Sigmoid colon (tissue), 4 donors: ENCODE results near the gene EFCAB8.

Experiments used
- EP300 ChIP-seq, 4 donors: sonication (generic); formaldehyde crosslinking; IDR thresholded peaks; one replicate each; pipeline ENCODE4 v1.6.1; 2017; ENCODE audit warnings: antibody characterized with exemption in 4 of 4
- POLR2A ChIP-seq, 2 donors: fragments of 450-650 bp; IDR thresholded peaks; one replicate each; pipeline ENCODE4 v1.6.1; 2016; ENCODE audit warnings: antibody characterized with exemption in 2 of 2, mild to moderate bottlenecking in 2 of 2, moderate library complexity in 2 of 2
- TF ChIP-seq, protein P1 (sequence below), 4 experiments: fragments of 450-650 bp in 3 of 4; fragments of 200-600 bp in 1 of 4; IDR thresholded peaks; one replicate each; pipeline ENCODE4 v1.5.1; 2016 to 2019; ENCODE audit warnings: antibody characterized with exemption in 4 of 4, mild to moderate bottlenecking in 3 of 4, moderate library complexity in 2 of 4

DNA sequence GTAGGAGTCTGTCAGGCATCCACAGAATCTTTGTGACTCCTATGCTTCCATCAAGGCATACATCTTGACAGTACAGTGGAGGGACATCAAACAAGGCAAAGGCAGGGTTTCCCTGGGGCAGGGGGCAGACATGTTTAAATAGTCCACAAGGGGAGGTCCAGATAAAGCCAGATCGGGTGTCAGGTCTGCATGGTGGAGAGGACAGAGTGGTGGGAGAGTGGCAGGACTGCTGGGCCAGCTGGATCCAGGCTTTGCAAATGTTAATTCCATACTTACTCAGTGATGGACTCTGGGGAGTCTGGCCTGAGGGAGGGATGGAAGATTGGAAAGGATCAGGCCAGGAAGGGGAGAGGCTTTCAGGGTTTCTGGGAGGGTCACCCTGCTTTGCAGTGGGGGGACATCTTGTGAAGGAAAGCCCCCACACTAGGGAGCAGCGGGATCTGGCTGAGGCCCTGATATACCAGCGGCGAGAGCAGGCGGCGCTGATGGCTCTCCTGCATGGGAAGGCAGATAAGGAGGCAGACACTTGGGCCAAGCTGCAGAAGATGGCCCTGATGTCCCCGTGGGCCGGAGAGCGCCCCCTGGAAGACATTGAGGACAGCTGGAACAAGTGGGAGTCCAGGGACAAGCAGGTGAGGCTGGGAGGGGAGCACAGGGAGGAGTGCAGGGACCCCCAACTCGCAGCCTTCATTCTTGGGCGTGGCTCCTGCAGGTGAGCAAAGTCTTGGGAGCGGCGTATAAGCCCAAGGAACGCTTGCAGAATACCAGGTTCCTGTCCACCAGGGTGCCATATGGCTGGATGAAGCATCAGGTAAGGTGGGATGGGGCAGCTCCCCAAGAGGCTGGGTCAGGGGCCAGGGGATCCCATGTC is 100.9 kb downstream of the EFCAB8 start:
- TF ChIP-seq EP300 (IDR thresholded peaks at IDR 0.05), result no peak
- no peak for TF ChIP-seq POLR2A (IDR thresholded peaks at IDR 0.05)
- TF ChIP-seq, protein P1, sequence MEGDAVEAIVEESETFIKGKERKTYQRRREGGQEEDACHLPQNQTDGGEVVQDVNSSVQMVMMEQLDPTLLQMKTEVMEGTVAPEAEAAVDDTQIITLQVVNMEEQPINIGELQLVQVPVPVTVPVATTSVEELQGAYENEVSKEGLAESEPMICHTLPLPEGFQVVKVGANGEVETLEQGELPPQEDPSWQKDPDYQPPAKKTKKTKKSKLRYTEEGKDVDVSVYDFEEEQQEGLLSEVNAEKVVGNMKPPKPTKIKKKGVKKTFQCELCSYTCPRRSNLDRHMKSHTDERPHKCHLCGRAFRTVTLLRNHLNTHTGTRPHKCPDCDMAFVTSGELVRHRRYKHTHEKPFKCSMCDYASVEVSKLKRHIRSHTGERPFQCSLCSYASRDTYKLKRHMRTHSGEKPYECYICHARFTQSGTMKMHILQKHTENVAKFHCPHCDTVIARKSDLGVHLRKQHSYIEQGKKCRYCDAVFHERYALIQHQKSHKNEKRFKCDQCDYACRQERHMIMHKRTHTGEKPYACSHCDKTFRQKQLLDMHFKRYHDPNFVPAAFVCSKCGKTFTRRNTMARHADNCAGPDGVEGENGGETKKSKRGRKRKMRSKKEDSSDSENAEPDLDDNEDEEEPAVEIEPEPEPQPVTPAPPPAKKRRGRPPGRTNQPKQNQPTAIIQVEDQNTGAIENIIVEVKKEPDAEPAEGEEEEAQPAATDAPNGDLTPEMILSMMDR (IDR thresholded peaks at IDR 0.05), result no peak
